ENCODE results near the gene ADAP1.

Gene ADAP1

DNA sequence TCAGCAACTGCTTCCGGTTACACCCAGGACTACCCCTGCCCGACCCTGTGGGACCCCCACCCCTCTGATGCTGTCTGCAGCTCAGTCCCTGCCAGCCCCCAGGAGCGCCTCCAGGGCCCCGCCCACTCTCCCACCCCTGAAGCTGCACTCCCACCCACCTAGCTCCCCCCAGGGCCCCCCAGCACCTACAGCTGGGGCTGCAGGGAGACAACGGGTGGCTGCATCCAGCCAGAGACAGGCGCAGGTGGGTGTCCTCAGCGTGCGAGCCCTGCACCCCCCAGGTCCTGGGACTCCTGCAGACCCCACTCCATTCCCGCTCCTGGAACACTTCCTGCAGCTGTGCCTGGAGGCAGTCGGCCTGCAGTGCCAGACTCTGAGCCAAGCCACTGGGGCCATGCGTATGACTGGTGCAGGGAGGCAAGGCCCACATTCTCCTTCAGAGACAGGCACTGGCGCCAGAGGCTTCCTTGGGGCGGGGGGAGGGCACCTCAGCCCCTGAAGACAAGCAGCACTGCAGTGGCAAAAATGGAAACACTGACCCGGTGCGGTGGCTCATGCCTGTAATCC lies 34.6 kb upstream of the ADAP1 start:
- DNase-seq, result no peak

GRCh38 chr7:988426-988911 lies 34.0 kb upstream of the ADAP1 start:
- DNase-seq, result no peak

GRCh38 chr7:987909-988308 lies 33.4 kb upstream of the ADAP1 start:
- no peak for DNase-seq

- DNase-seq, result no peak
Observed at GRCh38 chr7:986766-987751, 32.6 kb upstream of the ADAP1 start.

- no peak for DNase-seq
Observed at GRCh38 chr7:985915-986741, 31.6 kb upstream of the ADAP1 start.

- DNase-seq, result no peak
Observed at GRCh38 chr7:985127-985416, 30.6 kb upstream of the ADAP1 start.

- no peak for DNase-seq
Observed at GRCh38 chr7:984361-985126, 30.1 kb upstream of the ADAP1 start.

DNA sequence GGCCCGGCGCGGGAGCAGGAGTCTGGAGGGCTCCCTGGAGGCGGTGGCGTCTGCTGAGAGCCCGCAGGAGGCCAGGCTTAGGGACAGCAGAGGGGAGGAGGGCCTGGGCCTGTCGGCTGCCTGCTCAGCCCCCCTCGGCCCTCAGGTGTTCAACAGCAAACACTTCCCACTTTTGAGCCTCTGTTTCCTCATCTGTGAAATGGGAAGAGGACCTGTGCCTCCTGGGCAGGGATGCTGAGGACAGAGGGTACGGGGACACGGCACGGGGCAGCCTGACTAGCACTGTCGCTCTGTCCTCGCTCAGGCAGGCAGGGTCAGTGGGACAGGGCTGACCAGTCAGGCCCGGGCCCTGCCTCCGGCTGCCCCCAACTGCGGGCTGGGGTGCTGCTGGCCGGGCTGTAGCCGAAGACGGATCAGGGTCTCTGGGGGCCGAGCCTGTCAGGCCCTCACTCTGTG lies 29.2 kb upstream of the ADAP1 start:
- DNase-seq, result no peak

DNA sequence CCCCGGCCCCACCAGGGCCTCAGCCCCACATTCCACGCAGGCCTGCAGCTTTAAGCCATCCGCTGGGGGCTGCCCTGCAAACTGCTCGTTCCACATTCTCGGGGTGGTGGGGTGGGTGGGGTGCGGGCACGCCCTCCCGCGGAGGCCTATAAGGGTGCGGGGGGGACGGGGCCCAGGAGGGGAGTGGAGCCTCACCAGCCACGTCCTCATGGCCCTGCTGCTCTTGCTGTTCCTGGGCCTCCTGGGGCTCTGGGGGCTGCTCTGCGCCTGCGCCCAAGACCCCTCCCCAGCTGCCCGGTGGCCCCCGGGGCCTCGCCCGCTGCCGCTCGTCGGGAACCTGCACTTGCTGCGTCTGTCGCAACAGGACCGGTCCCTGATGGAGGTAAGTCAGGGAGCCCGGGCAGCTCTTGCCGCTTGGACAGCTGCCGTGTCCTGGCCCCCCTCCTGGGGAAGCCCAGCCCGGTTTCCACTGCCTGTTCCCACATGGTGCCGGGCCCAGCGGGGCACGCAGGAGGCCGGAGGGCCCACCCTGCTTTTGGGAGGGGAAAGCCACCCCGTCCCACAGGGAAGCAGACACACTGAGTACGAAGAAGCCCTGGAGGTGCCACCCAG lies 28.6 kb upstream of the ADAP1 start, which contains the start of gene CYP2W1:
TSS of gene CYP2W1 (plus strand) at position 178 of the 612 bp plus-strand sequence. CDS start at position 209, 31 bp downstream.
- DNase-seq, result no peak

DNA sequence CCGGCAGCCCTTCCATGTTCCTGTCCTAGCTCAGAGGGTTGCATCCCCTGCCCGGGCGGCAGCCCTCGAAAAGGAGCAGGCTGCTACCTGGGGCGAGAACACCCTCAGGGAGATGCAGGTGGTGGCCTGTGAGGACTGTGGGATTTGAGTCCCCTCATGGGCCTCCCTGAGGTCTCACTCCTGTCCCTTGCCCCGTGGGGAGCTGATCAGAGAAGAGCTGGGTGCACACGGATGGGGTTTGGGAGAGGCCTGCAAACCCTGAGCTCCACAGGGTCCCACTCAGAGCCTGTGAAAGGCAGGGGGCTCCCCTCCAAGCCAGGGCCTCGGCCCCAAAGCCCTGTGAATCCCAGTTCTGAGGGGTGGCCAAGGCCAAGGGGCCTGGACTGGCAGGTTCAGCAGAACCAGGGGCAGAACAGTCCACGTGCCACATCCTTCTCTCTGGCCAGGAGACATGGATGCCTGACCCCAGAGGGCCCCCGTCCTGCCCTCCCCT lies 28.1 kb upstream of the ADAP1 start:
- DNase-seq, result no peak

DNA sequence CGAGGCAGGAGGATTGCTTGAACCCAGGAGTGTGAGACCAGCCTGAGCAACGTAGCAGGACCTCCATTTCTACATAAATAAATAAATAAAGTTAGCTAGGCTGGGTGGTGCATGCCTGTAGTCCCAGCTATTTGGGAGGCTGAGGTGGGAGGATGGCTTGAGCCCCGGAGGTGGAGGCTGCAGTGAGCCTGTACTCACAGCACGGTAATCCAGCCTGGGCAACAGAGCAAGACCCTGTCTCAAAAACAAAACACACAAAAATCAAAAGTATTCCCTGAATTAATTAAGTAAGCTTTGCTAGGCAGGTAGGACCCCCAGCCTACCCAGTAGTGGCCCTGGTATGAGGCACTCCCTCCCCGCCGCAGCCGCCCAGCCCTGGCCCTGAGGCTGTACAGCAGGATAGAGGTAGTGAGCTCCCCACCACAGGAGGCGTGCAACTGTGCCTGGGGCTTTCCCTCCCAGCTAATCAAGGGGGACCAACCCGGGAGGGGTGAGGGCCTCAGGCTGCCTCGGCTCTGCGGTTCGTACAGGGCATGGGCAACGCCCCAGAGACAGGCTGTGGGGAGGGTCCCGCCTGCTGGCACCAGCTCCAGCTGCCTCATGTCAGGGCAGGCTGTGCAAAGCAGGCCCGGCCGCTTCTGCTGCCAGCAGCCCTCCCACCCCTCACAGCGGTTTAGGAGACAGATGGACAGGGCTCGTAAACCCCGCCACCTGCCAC lies 27.5 kb upstream of the ADAP1 start:
- no peak for DNase-seq

GRCh38 chr7:979886-980571 lies 25.5 kb upstream of the ADAP1 start:
- DNase-seq, result no peak

- no peak for DNase-seq
Observed at GRCh38 chr7:979151-979550, 24.7 kb upstream of the ADAP1 start.

- no peak for DNase-seq
Observed at GRCh38 chr7:978416-979091, 24.1 kb upstream of the ADAP1 start.

GRCh38 chr7:978049-978346 lies 23.5 kb upstream of the ADAP1 start:
- DNase-seq, result no peak

GRCh38 chr7:977326-978048 lies 23.0 kb upstream of the ADAP1 start:
- no peak for DNase-seq

DNA sequence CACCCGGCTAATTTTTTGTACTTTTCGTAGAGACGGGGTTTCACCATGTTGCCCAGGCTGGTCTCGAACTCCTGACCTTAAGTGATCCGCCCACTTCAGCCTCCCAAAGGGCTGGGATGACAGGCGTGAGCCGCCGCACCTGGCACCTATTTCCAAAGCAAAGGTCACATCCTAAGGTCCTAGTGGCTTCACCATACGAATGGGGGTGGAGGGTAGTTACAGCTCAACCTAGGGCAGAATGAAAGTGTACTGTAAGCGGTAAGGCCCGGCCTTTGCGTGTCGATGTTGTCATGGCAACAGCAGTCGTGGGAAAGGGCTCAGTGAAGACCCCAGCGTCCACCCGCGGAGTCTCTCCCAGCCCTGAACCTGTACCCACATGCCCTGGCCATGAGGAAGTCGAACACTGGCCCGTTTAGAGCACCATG lies 22.4 kb upstream of the ADAP1 start:
- no peak for DNase-seq

GRCh38 chr7:975702-976473 lies 21.4 kb upstream of the ADAP1 start:
- no peak for DNase-seq
